T-helper 1 cell treated with Interleukin-12 subunit alpha and Interleukin-12 subunit beta and Interleukin-4 antibody, amounts not matched to agents 30 μg/mL and 1 μg/mL, for 36 hours (primary cell): ENCODE measurements around the gene VEPH1.

Experiments used
- H3K27ac Mint-ChIP-seq: one replicate; pipeline ENCODE4 v1.8.0; 2021; ENCODE audit warnings: mild to moderate bottlenecking, mixed read lengths
- H3K27me3 Mint-ChIP-seq: one replicate; pipeline ENCODE4 v1.8.0; 2021; ENCODE audit warnings: low read depth, mixed read lengths
- H3K36me3 Mint-ChIP-seq: one replicate; pipeline ENCODE4 v1.8.0; 2021; ENCODE audit warnings: low read depth, mixed read lengths
- H3K4me1 Mint-ChIP-seq: one replicate; pipeline ENCODE4 v1.8.0; 2021; ENCODE audit warnings: low read depth, mixed read lengths
- H3K4me3 Mint-ChIP-seq: one replicate; pipeline ENCODE4 v1.8.0; 2021; ENCODE audit warnings: mild to moderate bottlenecking, moderate library complexity, mixed read lengths
- H3K9me3 Mint-ChIP-seq: one replicate; pipeline ENCODE4 v1.8.0; 2021; ENCODE audit warnings: mixed read lengths

Gene VEPH1

DNA sequence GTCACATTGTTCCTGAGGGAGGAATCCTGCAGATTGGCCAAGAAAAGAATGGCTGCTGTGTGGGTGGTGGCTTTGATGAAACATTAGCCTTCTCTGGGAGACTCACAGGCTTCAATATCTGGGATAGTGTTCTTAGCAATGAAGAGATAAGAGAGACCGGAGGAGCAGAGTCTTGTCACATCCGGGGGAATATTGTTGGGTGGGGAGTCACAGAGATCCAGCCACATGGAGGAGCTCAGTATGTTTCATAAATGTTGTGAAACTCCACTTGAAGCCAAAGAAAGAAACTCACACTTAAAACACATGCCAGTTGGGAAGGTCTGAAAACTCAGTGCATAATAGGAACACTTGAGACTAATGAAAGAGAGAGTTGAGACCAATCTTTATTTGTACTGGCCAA, 60.5 kb downstream of the VEPH1 start:
- H3K4me3 Mint-ChIP-seq: no peak overlapping the region
- H3K36me3 Mint-ChIP-seq: no peaks in the 10 kb centered on the region
- no peak overlapping the region for H3K27ac Mint-ChIP-seq
- no peaks in the 10 kb centered on the region for H3K9me3 Mint-ChIP-seq
- no peaks in the 10 kb centered on the region for H3K4me1 Mint-ChIP-seq
- peaks cover 17% of the 10 kb centered on the region for H3K27me3 Mint-ChIP-seq

DNA sequence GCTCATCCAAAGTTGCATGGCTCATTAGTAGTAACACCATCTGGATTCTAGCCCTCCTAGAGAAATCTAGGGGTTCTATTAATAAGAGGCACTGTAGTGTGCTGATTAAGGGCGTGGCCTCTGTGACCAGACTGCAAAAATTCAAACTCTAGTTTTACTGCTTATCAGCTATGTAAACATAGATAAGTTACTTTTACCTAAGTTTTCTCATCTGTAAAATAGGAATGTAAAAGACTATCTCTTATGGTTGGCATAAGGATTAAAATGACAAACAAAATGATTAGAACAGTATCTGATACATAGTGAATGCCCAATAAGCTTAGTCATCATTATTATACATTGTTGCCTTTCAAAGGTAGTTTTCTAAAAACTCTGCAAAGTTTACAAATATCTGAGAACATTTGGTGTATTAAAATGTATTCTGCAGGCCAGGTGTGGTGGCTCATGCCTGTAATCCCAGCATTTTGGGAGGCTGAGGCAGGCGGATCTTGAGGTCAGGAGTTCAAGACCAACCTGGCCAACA, 62.1 kb downstream of the VEPH1 start:
- Mint-ChIP-seq H3K4me3 (no peak overlapping the region), H3K27ac (no peak overlapping the region), H3K36me3 (no peaks in the 10 kb centered on the region), H3K9me3 (no peaks in the 10 kb centered on the region), H3K27me3 (peaks cover 29% of the 10 kb centered on the region), H3K4me1 (peaks cover 4% of the 10 kb centered on the region)

DNA sequence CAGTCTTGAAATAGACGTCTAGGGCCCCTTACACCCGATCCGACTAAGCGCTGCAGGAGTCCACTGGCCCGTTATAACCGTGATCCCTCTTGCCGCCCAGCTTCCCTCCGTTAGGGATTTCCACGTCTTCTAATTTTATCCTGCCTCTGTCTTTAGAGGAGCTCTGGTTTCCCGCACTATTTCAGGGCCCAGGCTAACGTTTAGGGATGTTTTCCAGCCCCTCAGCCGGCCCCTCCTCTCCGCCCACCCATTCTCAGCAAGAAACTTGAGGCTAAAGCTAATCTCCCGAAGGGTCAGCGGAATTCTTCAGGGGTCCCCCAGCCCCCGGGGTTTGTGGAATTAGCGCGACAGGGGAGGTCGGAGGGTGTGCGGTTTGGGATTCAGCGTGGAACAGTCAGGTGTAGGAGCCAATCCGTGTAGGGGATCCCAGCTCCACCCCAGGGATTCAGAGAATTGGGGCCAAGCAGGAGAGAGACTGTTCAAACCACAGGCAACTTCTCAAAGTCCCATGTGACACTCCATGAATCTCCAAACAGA, 65.0 kb downstream of the VEPH1 start:
- H3K27me3 Mint-ChIP-seq: peaks cover 54% of the 10 kb centered on the region
- no peaks in the 10 kb centered on the region for H3K9me3 Mint-ChIP-seq
- H3K4me1 Mint-ChIP-seq: peaks cover 4% of the 10 kb centered on the region
- no peak overlapping the region for H3K4me3 Mint-ChIP-seq
- H3K27ac Mint-ChIP-seq: no peak overlapping the region
- no peaks in the 10 kb centered on the region for H3K36me3 Mint-ChIP-seq

DNA sequence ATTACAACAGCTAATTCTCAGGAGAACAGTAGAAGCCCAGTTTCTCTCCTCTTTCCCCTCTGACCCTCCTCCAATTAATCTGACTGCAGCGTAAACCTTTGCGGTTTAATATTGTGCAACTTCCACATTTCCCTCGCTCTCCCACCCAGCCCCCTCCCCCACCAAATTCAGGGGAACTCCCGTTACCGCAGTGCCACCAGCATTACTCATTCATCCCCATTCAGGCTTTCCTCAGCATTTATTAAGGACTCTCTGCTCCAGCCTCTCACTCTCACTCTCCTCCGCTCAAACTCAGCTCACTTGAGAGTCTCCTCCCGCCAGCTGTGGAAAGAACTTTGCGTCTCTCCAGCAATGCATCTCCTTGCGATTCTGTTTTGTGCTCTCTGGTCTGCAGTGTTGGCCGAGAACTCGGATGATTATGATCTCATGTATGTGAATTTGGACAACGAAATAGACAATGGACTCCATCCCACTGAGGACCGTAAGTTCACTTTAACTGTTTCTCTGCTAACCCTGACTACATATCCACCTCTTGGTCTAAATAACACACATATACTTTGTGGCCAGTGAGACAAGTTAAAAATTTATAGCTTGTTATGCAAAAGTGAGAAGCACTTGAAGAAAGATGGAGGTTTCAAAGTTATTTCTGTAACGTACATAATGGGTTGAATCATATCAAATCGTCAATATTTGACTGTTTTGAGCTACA, 66.5 kb downstream of the VEPH1 start, which contains the start of gene PTX3:
Gene PTX3 (plus strand): TSS at position 268 of the 709 bp plus-strand sequence. CDS start 84 bp downstream, at position 352.
- H3K4me1 Mint-ChIP-seq: peaks cover 4% of the 10 kb centered on the region
- no peaks in the 10 kb centered on the region for H3K36me3 Mint-ChIP-seq
- no peaks in the 10 kb centered on the region for H3K9me3 Mint-ChIP-seq
- H3K27ac Mint-ChIP-seq: no peak within 1 kb of the TSS
- H3K4me3 Mint-ChIP-seq: peak within 1 kb of the TSS; percentile 41
- H3K27me3 Mint-ChIP-seq: peaks cover 58% of the 10 kb centered on the region

DNA sequence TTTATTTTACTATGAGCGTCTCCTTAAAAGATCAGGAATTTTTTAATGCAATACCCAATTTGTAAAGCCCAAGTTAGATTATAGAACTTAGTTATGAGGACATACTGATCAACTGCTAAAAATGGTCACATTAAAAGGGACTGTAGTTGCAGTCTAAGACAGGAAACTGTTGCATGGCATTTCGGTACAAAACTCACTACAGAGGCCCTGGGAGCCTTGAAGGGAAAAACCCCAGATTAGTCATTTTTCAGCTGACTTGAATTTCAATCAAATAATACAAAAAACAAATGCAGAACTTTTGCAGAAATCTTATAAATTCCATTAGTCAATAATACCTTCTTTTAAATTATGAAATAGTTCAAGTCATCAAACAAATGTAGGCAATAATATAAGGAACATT, 73.5 kb downstream of the VEPH1 start:
- no peak overlapping the region for H3K4me3 Mint-ChIP-seq
- no peak overlapping the region for H3K27ac Mint-ChIP-seq
- H3K27me3 Mint-ChIP-seq: peaks cover 17% of the 10 kb centered on the region
- H3K9me3 Mint-ChIP-seq: no peaks in the 10 kb centered on the region
- no peaks in the 10 kb centered on the region for H3K36me3 Mint-ChIP-seq
- H3K4me1 Mint-ChIP-seq: no peaks in the 10 kb centered on the region

DNA sequence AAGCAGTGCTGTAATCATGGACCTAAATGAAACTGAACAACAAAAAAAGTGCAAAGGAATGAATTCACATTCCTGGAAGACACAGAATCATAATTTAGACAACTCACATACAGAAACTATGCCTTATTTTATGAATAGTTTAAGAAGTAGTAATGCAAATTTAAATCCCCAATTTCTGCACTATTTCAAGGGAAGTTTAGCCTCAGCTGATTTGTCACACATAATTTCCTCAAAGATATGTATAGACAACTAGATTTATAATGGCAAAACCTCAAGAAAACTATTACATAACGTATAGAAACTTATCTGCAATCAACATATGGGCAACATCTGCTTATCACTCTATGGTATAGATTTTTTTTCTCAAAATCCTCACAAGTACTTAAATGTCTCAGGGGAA, 74.4 kb downstream of the VEPH1 start:
- H3K4me1 Mint-ChIP-seq: no peaks in the 10 kb centered on the region
- no peaks in the 10 kb centered on the region for H3K36me3 Mint-ChIP-seq
- peaks cover 10% of the 10 kb centered on the region for H3K27me3 Mint-ChIP-seq
- H3K27ac Mint-ChIP-seq: no peak overlapping the region
- no peak overlapping the region for H3K4me3 Mint-ChIP-seq
- H3K9me3 Mint-ChIP-seq: no peaks in the 10 kb centered on the region

DNA sequence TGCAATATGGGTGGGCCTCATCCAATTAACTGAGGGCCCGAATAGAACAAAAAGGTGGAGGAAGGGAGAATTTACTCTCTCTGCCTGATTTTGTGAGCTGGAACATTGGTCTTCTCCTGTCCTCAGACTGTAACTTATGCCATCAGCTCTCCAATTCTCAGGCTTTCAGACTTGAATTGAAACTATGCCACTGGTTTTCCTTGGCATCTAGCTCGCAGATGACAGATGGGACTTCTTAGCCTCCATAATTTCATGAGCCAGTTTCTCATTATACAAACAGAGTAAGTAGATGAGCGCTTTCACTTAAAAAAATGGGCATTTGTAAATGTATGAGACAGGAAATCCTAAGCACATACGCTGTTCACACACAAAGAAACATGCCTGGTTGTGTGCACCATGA, 75.3 kb downstream of the VEPH1 start:
- H3K27me3 Mint-ChIP-seq: peaks cover under 1% of the 10 kb centered on the region
- no peaks in the 10 kb centered on the region for H3K36me3 Mint-ChIP-seq
- no peak overlapping the region for H3K27ac Mint-ChIP-seq
- no peaks in the 10 kb centered on the region for H3K9me3 Mint-ChIP-seq
- no peaks in the 10 kb centered on the region for H3K4me1 Mint-ChIP-seq
- no peak overlapping the region for H3K4me3 Mint-ChIP-seq

DNA sequence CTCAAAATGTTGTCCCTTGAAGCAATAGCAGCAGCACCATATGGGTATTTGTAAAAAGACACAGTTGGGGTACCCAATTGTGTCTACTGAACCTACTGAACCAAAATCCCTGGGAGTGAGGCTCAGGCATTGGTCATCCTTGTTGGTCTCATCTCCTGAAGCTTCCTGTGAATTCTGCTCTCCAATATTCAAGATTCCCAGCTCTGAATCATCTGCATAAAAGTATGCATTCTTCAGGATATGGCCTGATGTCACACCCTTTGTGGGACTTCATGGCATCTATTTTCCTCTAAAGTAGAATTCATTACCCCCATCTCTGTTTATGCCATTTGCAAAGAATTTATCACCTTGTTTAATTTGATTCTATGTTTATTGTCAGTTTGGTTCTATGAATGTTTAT, 79.9 kb downstream of the VEPH1 start:
- H3K27me3 Mint-ChIP-seq: no peaks in the 10 kb centered on the region
- no peaks in the 10 kb centered on the region for H3K36me3 Mint-ChIP-seq
- no peaks in the 10 kb centered on the region for H3K4me1 Mint-ChIP-seq
- H3K27ac Mint-ChIP-seq: no peak overlapping the region
- no peaks in the 10 kb centered on the region for H3K9me3 Mint-ChIP-seq
- no peak overlapping the region for H3K4me3 Mint-ChIP-seq

DNA sequence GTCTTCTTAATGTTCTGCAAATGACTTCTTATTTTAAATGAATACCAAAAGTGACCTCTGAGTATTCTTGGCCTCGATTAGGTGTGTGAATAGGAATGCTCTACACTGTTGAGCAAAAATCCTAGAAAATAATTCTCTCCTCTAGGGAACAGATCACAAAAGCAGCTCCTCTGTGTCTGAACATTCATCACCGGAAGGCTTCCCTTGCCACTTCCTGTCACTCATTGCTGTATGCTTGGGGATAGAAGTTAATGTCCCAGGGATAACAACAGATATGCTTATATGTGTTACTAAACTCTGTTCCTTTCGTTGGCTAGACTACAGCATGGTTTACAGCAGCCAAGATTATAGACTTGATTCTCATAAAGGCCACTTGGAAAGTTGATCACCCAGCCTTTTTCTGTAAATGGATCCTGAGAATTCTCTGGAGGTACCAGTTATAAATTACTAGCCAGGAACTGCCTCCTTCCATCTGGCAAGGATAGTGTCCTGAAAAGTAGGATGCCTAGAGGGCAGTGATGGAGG, 82.5 kb downstream of the VEPH1 start:
- H3K9me3 Mint-ChIP-seq: no peaks in the 10 kb centered on the region
- H3K4me3 Mint-ChIP-seq: no peak overlapping the region
- no peaks in the 10 kb centered on the region for H3K4me1 Mint-ChIP-seq
- H3K27ac Mint-ChIP-seq: no peak overlapping the region
- H3K27me3 Mint-ChIP-seq: peaks cover 3% of the 10 kb centered on the region
- no peaks in the 10 kb centered on the region for H3K36me3 Mint-ChIP-seq

DNA sequence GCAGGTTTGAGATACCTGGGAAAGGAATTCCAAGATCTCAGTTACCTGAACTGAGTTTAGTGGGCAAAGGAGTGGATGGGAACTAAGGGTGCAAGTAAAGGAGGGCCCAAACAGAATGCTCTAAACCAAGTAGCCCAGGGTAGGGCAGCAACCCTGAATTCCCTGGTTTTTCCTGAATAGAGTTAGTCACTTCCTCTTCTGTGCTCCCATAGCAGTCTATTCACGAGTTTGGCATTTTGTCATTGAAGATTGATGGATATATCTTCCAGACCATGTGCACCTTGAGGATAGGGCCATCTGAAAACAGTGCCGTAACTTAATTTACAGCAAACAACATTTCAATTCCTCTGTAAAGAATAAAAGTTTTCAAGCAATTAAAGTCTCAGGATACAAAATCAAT, 85.1 kb downstream of the VEPH1 start:
- Mint-ChIP-seq H3K27ac (no peak overlapping the region), H3K36me3 (no peaks in the 10 kb centered on the region), H3K4me3 (no peak overlapping the region), H3K4me1 (no peaks in the 10 kb centered on the region), H3K27me3 (peaks cover 7% of the 10 kb centered on the region), H3K9me3 (no peaks in the 10 kb centered on the region)

DNA sequence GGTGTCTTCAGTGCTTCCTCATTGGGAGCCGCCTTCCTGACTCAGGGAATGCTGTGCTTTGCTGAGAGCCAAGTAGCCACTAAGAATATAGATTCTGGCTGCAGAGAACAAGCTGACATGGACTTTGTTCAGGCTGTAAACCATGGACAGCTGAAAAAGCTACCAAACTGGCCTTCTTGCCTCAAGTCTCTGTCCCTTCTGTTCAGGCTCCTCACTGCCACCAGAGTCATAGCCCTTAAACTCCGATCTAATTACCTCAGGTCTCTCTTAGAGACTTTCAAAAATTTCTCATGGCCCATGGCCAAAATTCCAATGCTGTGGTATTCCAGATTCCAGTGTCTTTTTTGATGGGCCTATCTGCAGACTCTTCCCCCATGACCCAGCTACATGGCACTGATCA, 86.0 kb downstream of the VEPH1 start:
- H3K4me1 Mint-ChIP-seq: no peaks in the 10 kb centered on the region
- peaks cover 7% of the 10 kb centered on the region for H3K27me3 Mint-ChIP-seq
- H3K4me3 Mint-ChIP-seq: no peak overlapping the region
- H3K9me3 Mint-ChIP-seq: no peaks in the 10 kb centered on the region
- H3K36me3 Mint-ChIP-seq: no peaks in the 10 kb centered on the region
- no peak overlapping the region for H3K27ac Mint-ChIP-seq

DNA sequence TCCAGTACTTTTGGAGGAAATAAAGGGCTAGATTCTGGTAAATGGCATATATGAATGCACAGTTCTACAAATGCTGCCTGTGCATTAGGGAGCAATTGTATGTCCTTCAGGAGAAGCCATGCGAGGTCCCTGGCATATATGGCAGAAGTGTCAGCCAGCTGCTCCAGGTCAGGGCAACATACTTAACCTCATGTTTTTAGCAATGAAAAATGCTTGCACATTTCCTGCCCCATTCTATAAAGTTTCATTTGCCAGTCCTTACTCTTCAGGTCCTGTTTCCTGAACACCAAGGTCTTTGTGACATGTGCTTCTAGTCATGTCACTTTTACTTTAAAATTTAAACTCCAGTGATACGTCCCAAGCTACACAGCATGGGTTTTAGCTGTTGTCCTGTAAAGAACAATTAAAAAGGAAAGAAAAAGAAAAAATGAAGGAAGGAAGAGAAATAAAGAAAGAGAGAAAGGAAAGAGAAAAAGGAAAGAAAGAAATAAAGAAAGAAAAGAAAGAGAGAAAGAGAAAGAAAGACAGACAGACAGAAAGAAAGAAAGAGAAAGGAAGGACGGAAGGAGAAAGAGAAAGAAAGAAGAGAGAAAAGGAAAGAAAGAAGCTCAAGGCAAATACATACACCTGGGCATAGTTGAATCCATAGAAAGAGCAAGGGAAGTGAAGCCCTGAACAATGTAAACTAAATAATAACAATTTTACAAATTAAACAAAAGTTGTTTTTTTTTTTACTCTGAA, 86.7 kb downstream of the VEPH1 start:
- Mint-ChIP-seq H3K4me3 (no peak overlapping the region), H3K27me3 (peaks cover 7% of the 10 kb centered on the region), H3K9me3 (no peaks in the 10 kb centered on the region), H3K27ac (no peak overlapping the region), H3K4me1 (no peaks in the 10 kb centered on the region), H3K36me3 (no peaks in the 10 kb centered on the region)

DNA sequence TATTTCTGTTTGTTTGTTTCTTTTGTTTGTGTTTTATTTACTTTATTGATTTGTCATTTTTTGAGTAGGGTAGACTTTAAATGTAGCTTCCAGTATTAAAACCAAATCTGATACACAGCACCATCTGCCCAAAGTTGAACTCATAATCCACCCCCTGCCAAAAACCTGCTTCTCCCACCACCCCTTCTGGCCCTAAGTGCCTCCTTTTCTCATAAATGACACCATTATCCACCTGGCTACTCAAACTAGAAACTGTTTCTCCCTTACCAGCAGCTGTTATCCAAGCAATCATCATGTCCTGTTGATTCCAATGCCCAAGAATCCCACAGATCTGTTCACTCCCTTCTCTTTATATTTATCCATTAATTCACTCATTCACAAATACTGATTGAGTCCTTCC, 88.4 kb downstream of the VEPH1 start:
- H3K36me3 Mint-ChIP-seq: no peaks in the 10 kb centered on the region
- no peaks in the 10 kb centered on the region for H3K9me3 Mint-ChIP-seq
- H3K27ac Mint-ChIP-seq: no peak overlapping the region
- H3K27me3 Mint-ChIP-seq: peaks cover 7% of the 10 kb centered on the region
- H3K4me1 Mint-ChIP-seq: no peaks in the 10 kb centered on the region
- H3K4me3 Mint-ChIP-seq: no peak overlapping the region

DNA sequence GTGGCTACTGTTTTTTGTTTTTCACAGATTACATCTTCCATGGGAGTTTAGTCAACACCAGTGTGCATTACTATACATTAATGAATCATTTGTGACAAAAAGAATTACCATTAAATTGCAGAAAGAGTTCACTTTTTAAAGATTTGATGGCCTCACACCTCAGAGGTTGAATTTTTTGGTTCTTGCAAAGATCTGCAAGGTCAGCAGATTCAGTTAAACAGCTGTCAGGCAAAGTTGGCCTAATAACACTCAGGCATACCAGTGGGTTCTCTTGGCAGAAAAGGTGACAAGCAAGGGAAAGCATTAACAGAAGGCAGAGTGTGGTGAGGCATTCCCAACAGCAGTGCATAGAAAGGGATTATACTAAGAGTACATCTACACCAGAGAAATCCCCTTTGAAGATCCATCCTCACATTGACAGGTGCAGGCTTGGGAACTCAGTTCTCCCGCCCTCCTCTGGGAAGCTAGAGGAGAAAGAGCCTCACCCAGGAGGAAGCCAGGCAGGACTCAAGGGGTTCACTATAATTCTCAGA, 90.8 kb downstream of the VEPH1 start:
- Mint-ChIP-seq H3K27me3 (peaks cover 13% of the 10 kb centered on the region), H3K4me3 (no peak overlapping the region), H3K9me3 (no peaks in the 10 kb centered on the region), H3K27ac (no peak overlapping the region), H3K4me1 (no peaks in the 10 kb centered on the region), H3K36me3 (no peaks in the 10 kb centered on the region)
